Esophagus muscularis mucosa (tissue), 4 donors: ENCODE measurements around the gene BACE1-AS.

ENCODE experiments used
- EP300 ChIP-seq: sonication (generic); formaldehyde crosslinking; IDR thresholded peaks from one replicate; pipeline ENCODE4 v1.6.1; 2017; ENCODE audit warnings: antibody characterized with exemption
- POLR2A ChIP-seq: fragments of 450-650 bp; IDR thresholded peaks from one replicate; pipeline ENCODE4 v1.6.1; 2017; ENCODE audit warnings: antibody characterized with exemption, moderate library complexity, mild to moderate bottlenecking, low read depth
- POLR2AphosphoS5 ChIP-seq, 2 donors: sonication (generic); formaldehyde crosslinking; IDR thresholded peaks; one replicate each; pipeline ENCODE4 v1.6.1; 2017; ENCODE audit warnings: antibody characterized with exemption in 2 of 2
- TF ChIP-seq, protein P1 (sequence below), 3 experiments: fragments of 200-600 bp in 2 of 3; fragments of 450-650 bp in 1 of 3; sonication (generic) in 2 of 3; IDR thresholded peaks; one replicate each; pipeline ENCODE4 v1.5.1; 2017 to 2019; ENCODE audit warnings: antibody characterized with exemption in 3 of 3, mild to moderate bottlenecking in 2 of 3, moderate library complexity in 1 of 3

DNA sequence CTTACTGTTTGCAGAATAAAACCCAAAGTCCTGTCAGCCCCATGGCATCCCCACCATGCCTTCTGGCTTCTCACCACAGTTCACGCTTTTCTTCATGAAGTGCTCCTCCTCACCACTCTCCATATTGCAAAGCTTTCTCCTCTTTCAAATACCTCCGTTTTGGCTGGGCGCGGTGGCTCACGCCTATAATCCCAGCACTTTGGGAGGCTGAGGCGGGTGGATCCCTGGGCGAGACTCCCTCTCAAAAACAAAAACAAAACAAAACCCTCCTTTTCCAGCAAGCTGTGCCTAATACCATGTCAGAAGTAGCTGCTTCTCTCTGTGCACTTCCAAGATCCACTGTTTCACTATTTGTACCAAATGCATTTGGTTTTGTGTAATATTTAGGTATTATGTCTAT, 18.2 kb downstream of the BACE1-AS start:
- no peak for TF ChIP-seq EP300
- TF ChIP-seq, protein P1, sequence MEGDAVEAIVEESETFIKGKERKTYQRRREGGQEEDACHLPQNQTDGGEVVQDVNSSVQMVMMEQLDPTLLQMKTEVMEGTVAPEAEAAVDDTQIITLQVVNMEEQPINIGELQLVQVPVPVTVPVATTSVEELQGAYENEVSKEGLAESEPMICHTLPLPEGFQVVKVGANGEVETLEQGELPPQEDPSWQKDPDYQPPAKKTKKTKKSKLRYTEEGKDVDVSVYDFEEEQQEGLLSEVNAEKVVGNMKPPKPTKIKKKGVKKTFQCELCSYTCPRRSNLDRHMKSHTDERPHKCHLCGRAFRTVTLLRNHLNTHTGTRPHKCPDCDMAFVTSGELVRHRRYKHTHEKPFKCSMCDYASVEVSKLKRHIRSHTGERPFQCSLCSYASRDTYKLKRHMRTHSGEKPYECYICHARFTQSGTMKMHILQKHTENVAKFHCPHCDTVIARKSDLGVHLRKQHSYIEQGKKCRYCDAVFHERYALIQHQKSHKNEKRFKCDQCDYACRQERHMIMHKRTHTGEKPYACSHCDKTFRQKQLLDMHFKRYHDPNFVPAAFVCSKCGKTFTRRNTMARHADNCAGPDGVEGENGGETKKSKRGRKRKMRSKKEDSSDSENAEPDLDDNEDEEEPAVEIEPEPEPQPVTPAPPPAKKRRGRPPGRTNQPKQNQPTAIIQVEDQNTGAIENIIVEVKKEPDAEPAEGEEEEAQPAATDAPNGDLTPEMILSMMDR (IDR thresholded peaks at IDR 0.05): no peak
- TF ChIP-seq POLR2A: no peak
- TF ChIP-seq POLR2AphosphoS5 (IDR thresholded peaks at IDR 0.05): no peak
